NCI-H2196 treated with DMSO at 0.1 percent for 48 hours (cell line): ENCODE data around the gene ELMO1.

Source experiments
- DNase-seq: peaks from one replicate; lab custom pipeline; 2025; ENCODE audit not compliant: unreplicated experiment; lab: John Stamatoyannopoulos, UW

ELMO1 gene

DNA sequence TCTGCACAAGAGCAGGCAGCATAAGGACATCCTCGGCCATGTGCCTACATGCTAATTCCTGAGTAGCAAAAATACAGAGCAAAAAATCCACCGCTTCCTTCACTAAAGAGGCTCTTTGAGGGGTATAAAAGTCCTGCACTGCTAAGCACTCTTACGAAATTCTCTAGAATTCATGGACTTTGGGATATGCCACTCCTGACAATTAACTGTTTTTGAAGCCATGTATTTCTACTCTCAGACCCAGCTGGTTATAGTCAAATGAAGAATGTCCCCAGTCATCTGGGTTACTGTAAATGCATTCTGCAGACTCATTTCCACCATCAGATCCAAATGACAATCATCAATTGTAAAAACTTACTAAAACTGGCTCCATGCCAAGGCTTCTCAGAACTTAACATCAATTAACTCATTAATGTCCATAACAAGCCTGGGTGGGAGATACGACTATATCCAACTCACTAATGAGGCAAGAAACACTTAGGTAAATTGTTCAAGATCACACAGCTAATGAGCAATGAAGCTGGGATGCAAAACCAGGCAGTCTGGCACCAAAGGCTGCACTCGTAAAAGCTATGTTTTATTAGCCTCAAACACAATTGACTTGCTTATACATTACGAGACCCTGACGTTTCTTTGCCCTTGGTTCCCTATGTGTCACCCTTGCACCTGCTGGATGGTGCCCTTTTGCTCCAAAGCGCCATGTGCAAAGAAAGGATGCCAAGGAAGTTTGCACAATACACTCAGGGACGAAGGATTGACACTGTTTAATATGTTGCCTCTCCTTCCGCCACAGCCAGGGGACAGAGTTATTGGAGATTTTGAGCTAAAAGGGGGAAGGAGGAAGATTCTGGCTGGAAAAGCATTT, 250.4 kb downstream of the ELMO1 start:
- no peak for DNase-seq

DNA sequence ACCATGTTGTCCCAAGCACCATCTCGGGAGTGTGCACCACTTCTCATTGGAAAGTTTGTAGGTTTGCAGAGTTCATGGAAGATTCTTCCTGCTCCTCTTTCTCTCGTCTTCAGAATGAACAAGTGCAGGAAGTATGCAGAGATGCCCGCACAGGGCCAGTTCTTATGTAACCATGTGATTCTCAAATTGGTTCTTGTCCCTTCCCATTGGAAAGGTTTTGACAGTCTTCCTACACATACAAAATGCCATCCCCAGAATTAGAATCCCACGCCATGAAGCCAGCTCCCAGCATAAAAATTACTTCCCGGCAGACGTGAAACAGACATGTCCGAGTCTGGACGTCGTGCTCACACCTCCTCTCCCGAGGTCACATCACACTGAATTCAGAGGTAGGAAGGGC, 251.6 kb downstream of the ELMO1 start:
- DNase-seq: no peak

- no peak for DNase-seq
These were observed 252.0 kb downstream of the ELMO1 start for GRCh38 chr7:37196676-37197075.

DNA sequence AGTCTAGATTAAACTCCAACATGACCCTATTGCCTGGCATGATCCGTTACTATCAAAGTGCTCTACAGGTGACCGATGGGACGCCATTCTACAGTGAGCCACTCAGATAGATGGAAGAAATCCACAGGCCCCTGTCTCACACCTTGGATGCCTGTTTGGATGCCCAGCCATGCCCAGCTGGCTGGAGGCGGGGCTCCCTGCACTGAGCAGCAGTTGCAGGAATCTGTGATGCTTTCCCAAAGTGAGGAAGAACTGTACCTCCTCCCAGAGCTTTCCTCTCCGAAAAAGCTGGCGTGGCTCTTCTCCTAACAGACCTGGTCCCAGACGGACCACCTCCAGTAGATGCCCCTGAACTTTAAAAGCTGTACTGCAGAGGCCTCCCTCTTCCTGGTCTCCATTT, 253.3 kb downstream of the ELMO1 start:
- no peak for DNase-seq

DNA sequence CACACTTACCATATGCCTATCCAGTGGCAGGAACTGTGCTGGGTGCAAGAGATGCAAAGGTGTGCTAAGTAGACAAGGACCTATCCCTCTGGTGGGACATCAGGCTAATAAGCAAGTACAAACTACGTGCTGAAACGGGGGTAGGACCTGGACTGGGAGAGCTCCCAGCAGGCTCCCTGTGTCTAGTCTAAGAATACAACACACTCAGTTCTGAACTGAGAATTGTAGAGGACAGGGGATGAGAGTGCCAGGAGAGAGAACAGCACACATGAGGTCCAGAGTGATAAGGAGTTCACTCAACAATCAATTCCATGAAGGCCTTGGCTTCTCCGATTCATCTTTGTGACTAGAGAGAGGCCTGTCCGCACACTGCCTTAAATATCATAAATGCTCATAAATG, 253.7 kb downstream of the ELMO1 start:
- no peak for DNase-seq

DNA sequence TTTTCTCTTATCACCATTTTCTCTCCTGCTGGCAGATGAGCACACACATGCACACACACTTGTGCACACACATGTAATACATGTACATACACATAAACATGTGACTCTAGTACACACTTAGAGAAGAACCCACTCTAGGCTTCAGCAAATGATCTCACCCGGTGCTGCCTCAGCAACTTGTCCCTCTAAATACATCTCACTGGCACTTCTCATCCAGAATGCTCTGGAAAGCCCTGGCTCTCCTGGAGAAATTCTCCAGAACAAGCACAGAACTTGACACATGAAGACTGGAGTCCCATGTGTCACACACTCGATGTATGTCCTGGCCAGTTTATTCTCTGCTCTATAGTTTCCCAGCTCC, 254.9 kb downstream of the ELMO1 start:
- no peak for DNase-seq

GRCh38 chr7:37193087-37193774, 255.4 kb downstream of the ELMO1 start:
- no peak for DNase-seq

DNA sequence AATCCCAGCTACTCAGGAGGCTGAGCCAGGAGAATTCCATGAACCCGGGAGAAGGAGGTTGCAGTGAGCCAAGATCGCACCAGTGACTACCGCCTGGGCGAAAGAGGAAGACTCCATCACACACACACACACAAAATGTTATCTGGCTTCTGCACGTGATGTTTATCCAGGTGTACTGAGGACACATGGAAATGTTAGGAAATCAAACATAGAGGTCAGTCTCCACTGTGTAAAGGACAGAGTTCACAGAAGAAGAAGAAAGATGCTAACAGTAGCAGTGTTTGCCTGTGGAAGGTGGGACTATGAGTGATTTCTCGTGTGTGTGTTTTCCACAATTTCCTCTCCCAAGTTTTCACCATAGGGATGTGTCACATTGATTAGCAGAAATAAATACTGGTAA, 256.9 kb downstream of the ELMO1 start:
- no peak for DNase-seq

DNA sequence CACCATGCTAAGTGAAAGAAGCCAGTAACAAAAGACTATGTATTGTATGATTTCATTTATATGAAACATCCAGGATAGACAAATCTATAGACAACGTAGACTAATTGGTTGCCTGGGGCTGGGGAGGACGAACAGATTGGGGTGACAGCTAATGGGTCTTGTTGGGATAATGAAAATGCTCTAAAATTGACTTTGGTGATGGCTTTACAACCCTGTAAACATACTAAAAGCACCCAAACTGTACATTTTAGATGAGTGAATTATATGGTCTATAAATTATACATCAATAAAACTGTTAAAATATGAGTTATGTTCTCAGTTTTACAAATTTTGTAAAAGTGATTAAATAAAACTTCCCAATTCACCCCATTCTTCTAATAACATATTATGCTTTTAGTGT, 261.5 kb downstream of the ELMO1 start:
- no peak for DNase-seq

DNA sequence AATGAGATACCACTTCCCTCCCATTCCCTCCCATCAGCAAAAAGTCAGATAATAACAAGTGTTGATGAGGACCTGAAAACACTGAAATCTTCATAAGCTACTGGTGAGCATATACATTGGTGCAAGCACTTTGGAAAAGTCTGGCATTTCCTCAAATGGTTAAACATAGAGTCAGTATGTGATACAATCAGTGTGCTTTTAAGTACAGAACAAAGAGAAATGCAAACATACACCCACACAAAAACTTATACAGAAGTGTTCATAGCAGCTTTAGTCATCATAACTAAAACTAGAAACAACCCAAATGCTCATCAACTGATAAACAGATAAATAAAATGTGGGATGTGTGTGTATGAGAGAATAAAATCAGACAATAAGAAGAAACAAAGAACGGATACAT, 261.9 kb downstream of the ELMO1 start:
- DNase-seq: no peak

- no peak for DNase-seq
These were observed 267.1 kb downstream of the ELMO1 start for GRCh38 chr7:37181550-37181932.

GRCh38 chr7:37180828-37181549, 267.7 kb downstream of the ELMO1 start:
- DNase-seq: no peak

DNA sequence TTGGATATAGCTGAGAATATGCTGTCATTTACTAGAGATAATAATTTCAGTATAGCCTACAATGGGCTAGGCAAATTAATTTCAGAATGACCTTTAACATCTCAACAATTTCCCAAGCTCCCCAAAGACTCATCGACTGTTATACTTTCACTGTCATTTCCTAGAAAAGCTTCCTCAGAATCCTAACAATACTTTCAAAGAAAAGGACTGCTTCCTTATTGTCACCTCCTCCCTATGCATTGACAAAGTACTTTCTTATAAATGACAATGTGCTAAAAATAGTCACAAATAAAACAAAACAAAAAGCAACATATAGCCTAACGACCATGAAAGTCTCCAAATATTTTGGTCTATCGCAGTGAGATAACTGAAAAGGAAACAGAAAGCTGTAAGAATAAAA, 272.6 kb downstream of the ELMO1 start:
- no peak for DNase-seq

GRCh38 chr7:37174460-37174859, 274.2 kb downstream of the ELMO1 start:
- no peak for DNase-seq

DNA sequence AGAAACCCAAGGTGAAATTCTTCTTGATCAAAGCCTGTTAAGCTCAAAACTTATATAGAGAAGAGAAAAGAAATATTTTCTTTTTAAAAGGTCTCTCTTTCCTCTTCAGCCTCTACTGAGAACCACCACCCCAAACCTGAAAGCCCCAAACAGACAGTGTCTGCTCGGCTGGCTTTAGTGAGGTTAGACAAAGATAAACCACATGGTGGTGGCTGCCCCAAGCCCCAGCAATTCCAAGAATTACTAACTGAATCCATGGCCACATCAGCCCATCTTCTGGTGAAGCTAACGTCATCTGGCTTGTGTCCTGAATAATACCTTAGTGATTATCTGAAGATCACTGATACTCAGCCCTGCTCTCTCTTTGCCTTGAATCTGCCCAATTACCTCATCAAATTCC, 275.0 kb downstream of the ELMO1 start:
- no peak for DNase-seq

- no peak for DNase-seq
These were observed 286.6 kb downstream of the ELMO1 start for GRCh38 chr7:37162106-37162505.

- DNase-seq: no peak
These were observed 288.0 kb downstream of the ELMO1 start for GRCh38 chr7:37160656-37161055.

DNA sequence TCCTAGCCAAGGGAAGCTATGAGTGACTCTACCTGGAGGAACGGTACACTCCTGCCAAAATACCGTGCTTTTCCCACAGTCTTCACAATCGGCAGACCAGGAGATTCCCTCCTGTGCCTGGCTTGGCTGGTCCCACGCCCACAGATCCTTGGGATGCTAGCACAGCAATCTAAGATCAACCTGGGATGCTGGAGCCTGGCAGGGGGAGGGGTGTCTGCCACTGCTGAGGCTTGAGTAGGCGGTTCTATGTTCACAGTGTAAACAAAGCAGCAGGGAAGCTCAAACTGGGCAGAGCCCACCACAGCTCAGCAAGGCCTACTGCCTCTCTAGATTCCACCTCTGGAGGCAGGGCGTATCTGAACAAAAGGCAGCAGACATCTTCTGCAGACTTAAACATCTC, 295.3 kb downstream of the ELMO1 start:
- no peak for DNase-seq

DNA sequence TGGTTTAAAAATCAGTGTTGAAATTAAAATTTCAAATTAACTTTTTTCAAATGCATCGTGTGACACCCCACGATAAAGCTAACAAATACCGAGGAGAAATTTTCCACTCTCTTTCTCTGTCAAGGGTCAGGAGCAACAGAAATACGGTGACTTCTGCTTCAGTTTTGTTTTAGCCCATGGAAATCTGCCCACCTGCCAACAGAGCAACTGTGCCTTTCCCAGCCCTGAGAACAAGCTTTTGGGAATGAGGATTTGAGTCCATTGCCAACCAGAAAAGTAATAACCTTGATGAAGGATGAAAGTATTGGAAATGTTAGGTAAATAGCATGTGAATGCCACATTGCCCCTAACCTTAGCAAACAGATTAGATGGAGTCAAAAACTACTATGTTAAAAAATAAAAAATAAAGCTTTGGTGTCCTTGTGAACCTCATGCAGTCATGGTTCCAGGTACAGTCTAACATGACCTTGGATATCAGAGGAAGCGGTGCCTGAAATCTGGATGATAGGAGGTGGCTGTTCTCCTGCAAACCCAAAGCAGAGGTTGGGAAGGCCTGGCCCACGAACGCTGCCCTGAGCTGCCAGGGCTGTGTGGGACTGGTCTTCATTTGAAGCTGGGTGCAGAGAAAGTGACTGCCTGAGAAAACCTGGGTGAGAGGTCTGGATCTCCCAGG, 296.8 kb downstream of the ELMO1 start:
- no peak for DNase-seq

DNA sequence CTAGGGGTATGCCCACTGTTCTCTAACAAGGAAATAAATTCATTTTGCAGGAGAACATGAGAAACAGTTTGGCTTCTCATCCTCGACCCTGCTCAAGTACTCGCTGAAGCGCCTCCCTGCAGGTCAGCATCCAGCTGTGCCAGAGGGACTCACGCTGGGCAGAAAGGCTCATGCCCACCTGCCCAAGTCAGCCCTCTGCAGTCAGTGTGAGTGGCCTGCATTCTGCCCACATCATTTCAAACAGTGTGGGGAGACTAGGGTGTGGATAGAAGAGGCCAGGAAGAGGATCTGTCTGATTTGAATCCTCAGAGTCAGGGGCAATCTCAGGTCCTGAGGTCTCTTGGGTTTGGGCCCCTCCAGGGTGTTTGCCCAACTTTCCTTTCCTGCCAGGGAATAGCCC, 297.8 kb downstream of the ELMO1 start:
- DNase-seq: no peak

DNA sequence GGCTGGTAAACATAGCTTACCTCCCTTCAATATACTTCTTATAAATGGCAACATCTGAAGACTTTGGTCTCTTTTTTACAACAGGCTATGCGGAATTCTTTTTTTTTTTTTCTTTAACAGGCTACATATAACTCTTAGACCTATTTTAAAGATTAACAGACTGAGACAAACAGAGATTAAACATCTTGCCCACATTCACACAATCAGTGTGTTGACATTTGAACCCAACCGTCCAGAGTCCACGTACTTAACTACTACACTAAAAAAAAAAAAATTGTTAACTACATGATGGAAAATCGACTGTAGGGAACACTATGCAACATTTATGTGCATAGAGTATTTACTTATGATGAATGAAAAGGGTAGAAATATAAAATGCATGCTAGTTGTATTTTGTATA, 298.5 kb downstream of the ELMO1 start:
- DNase-seq: no peak

- DNase-seq: no peak
These were observed 298.9 kb downstream of the ELMO1 start for GRCh38 chr7:37149773-37150124.
